Melanocyte of skin (primary cell): Measurements from ENCODE around the gene ELOVL2. TPM values are rescaled to one million over a fixed set of nuclear protein-coding genes. Genes with fewer than 3 reads are reported as not detected.

Experiments used
- total RNA-seq, 2 donors: library from RNA; depleted of rRNA; stranded (reverse); fragments of >200 nt; gene quantifications; 2 replicates each; pipeline ENCODE4 v1.2.3, GENCODE V29; 2012

Gene ELOVL2
- total RNA-seq, result 1 to 10 TPM; 2.8 to 8.0 TPM

GRCh38 chr6:11043961-11044711, at the start of gene ELOVL2:
TSS of gene ELOVL2 (minus strand) at chr6:11044305. CDS start at chr6:11044230, 75 bp downstream.

Other genes starting within 250 kb of the ELOVL2 start
- under 1 TPM in 1 of 2 donors, not detected in 1; 0.33 TPM for gene MAK, start 205.8 kb downstream of the ELOVL2 start, total RNA-seq
- not detected for gene GCM2, start 162.3 kb downstream of the ELOVL2 start, total RNA-seq
- gene SYCP2L, start 157.3 kb downstream of the ELOVL2 start, total RNA-seq, result under 1 TPM in 1 of 2 donors, not detected in 1; 0.69 TPM
- 10 to 100 TPM in 1 of 2 donors, 1 to 10 TPM in 1; 7.2 to 17.6 TPM for gene SMIM13, start 49.5 kb upstream of the ELOVL2 start, total RNA-seq
- not detected for gene ERVFRD-1, start 67.4 kb upstream of the ELOVL2 start, total RNA-seq
- gene NEDD9, start 188.4 kb upstream of the ELOVL2 start, total RNA-seq, result 10 to 100 TPM; 15.1 to 35.0 TPM